H1 (cell line): Measurements from ENCODE around the gene PCP4L1.

Source experiments
- ASH2L ChIP-seq: fragments of 200-600, 300-600 bp; sonication (generic); IDR thresholded peaks from one replicate; pipeline ENCODE4 v1.7.1; 2017; ENCODE audit warnings: low read length
- ATF3 ChIP-seq: IDR thresholded peaks from 2 replicates; pipeline ENCODE4 v1.6.1; 2011; ENCODE audit warnings: low read depth, mild to moderate bottlenecking, low read length; ENCODE audit not compliant: insufficient read depth
- CTCF ChIP-seq, 3 experiments: IDR thresholded peaks; 1 replicate in 2 of 3; 2 replicates in 1 of 3; pipeline versions ENCODE4 v1.5.1 to v1.6.1; 2011; ENCODE audit warnings: low read length in 3 of 3, mild to moderate bottlenecking in 3 of 3, inconsistent platforms in 2 of 3, low read depth in 1 of 3, moderate library complexity in 1 of 3; ENCODE audit not compliant: insufficient read depth in 1 of 3; ENCODE audit errors: control extremely low read depth in 1 of 3
- EGR1 ChIP-seq: IDR thresholded peaks from 2 replicates; pipeline ENCODE4 v1.6.1; 2011; ENCODE audit warnings: low read depth, low read length, borderline replicate concordance
- EZH2 ChIP-seq: fragments of 200-600 bp; sonication (generic); IDR thresholded peaks from 2 replicates; pipeline ENCODE4 v1.7.1; 2012; ENCODE audit warnings: low read depth, mild to moderate bottlenecking, moderate library complexity, low read length, inconsistent platforms; ENCODE audit not compliant: severe bottlenecking
- MAFK ChIP-seq: IDR thresholded peaks from 2 replicates; pipeline ENCODE4 v1.6.1; 2012; ENCODE audit warnings: low read depth, mild to moderate bottlenecking, improper control_type of control experiment, low read length
- NRF1 ChIP-seq: IDR thresholded peaks from 2 replicates; pipeline ENCODE4 v1.6.1; 2011; ENCODE audit warnings: mild to moderate bottlenecking, low read depth, low read length, improper control_type of control experiment
- RAD21 ChIP-seq, 2 experiments: IDR thresholded peaks in 1 of 2; conservative IDR thresholded peaks in 1 of 2; 2 replicates each; pipeline ENCODE4 v1.6.1; 2011; ENCODE audit warnings: low read depth in 2 of 2, low read length in 2 of 2, improper control_type of control experiment in 1 of 2, inconsistent platforms in 1 of 2, mild to moderate bottlenecking in 1 of 2, moderate library complexity in 1 of 2
- RXRA ChIP-seq: IDR thresholded peaks from 2 replicates; pipeline ENCODE4 v1.6.1; 2011; ENCODE audit warnings: low read depth, mild to moderate bottlenecking, low read length, moderate library complexity; ENCODE audit not compliant: insufficient read depth
- SRF ChIP-seq: IDR thresholded peaks from 2 replicates; pipeline ENCODE4 v1.6.1; 2011; ENCODE audit warnings: mild to moderate bottlenecking, low read depth, low read length, moderate library complexity
- TF ChIP-seq, protein P1 (sequence below): IDR thresholded peaks from 2 replicates; pipeline ENCODE4 v1.6.1; 2011; ENCODE audit warnings: low read length, improper control_type of control experiment

GRCh38 chr1:161287482-161288054 lies 29.0 kb downstream of the PCP4L1 start:
- no peak for TF ChIP-seq EGR1
- TF ChIP-seq NRF1: no peak
- no peak for TF ChIP-seq EZH2
- TF ChIP-seq CTCF (IDR thresholded peaks at IDR 0.05; ENCODE audit: control extremely low read depth in 1 of 3, insufficient read depth in 1 of 3, low read depth in 1 of 3, low read length in 3 of 3): no peak
- no peak for TF ChIP-seq SRF
- TF ChIP-seq RAD21 (IDR thresholded peaks at IDR 0.05 in 1 of 2, conservative IDR thresholded peaks at IDR 0.05 in 1 of 2; ENCODE audit: low read depth in 2 of 2, low read length in 2 of 2): no peak
- no peak for TF ChIP-seq MAFK
- no peak for TF ChIP-seq ATF3
- TF ChIP-seq, protein P1, sequence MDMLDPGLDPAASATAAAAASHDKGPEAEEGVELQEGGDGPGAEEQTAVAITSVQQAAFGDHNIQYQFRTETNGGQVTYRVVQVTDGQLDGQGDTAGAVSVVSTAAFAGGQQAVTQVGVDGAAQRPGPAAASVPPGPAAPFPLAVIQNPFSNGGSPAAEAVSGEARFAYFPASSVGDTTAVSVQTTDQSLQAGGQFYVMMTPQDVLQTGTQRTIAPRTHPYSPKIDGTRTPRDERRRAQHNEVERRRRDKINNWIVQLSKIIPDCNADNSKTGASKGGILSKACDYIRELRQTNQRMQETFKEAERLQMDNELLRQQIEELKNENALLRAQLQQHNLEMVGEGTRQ: no peak
- no peak for TF ChIP-seq ASH2L
- TF ChIP-seq RXRA: no peak
